Activated CD4-positive, alpha-beta T cell treated with anti-CD3 and anti-CD28 coated beads for 24 hours (primary cell): ENCODE measurements around the gene SEMA6D.

Experiments used
- DNase-seq, 2 donors: peaks; one replicate each; pipeline ENCODE4 v3.0.0-alpha.2; 2020; ENCODE audit warnings: low read depth in 2 of 2

SEMA6D gene

GRCh38 chr15:47787875-47788274 is 70.6 kb downstream of the SEMA6D start:
- no peak for DNase-seq

DNA sequence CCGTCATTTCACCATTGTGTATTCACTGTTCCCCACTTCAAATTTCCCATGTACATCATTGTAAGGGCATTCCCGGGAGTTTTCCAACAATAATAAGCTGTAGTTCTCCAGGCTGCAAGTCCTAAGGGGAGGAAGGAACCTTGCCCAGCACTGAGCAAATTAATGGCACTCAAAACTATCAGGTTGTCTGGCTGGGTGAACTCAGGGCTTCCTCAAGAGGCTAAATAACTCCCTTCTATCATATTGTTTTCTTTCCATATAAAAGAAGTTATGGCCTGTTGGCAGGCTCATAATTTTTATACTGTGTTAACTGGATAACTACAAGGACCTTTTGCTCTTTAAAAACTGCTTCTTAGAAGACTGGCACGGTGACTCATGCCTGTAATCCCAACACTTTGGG is 71.4 kb downstream of the SEMA6D start:
- no peak for DNase-seq

DNA sequence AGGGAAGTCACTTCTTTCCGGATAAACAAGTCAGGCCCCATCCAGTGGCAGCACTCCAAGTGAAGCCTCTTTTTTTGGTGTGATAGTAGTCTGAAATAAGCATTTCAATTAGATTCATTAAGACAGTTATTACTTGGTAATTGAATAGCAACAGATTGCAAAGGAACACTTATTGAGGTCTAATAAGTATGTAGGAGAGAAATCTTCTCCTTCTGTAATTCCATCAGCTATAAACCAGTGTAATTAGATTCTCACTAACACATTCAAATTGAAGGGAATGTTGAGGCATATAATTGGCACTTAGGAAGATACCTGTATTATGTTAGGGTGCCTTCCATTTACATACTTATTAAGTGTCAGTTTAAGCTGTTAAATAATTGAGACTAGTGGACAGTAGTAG is 73.9 kb downstream of the SEMA6D start:
- DNase-seq, result no peak

- DNase-seq, result no peak
Measured at GRCh38 chr15:47792231-47792630, 74.9 kb downstream of the SEMA6D start.

- DNase-seq, result no peak
Measured at GRCh38 chr15:47794252-47794914, 77.1 kb downstream of the SEMA6D start.

DNA sequence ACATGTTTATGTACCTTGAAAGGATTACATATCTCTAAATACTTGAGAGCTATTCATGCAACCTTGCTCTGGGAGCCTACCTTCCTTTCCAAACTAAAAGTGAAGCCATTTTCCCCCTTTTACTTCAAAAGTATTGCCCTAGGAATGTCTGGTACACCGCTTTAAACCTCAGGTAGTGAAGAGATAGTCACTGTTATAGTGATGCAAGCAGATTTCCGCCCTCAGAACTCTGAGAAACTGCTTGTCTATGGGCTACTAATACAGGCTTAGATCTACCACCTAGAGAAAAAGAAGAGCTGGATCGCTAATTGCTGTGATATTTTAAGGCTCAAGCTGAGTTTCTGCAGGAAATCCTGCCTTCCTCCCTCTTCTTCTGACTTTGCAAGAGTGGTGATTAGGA is 78.6 kb downstream of the SEMA6D start:
- no peak for DNase-seq

DNA sequence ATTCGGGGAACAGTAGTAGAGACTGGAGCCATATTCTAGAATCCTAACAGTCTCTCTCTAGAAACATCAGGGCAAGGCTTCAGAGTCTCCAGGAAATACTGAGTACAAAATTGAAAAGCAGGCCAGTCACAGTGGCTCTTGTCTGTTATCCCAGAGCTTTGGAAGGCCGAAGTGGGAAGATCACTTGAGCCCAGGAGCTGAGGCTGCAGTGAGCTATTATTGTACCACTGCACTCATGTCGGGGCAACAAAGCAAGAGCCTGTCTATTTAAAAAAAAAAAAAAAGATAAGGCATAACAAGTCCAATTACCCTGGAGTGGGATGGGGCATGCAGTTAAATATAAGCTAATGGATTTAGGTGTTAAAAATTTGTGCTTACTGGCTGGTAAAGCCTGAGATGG is 79.0 kb downstream of the SEMA6D start:
- DNase-seq, result no peak

DNA sequence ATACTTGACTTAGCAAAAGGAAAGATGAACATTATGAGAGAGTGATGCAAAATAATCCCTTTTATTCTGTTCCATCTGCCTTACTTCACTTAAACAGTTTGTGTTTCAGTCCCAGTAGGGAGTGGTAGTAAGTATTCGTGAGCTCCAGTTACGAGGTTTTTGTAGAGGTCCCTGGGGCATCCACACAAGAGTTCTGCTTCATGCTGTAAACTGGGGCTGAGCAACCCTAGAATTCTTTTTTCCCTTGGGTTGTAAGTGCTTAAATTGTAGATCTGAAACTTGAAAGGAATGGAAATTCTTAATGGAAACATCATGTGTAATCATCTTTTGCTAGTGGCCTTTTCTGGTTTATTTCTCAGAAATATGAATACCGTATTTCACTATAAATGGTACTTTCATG is 79.5 kb downstream of the SEMA6D start:
- DNase-seq, result no peak

DNA sequence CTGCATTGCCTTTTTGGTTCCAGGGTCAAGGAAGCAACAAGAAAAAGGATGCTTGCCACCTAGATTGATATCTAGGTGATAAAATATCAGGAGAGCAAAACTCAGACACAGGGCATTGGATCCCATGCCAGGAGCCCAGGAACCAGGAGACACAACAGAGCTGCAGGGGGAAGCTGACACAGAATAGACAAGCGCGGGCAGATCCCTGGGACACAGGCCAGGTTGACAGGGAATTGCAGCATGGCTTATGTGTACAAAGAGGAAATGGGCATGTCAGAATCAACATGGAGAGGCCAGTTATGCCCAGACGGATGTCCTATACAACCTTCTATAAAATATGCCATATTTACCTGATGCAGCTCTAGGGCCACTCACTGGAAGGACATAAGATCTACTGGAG is 84.2 kb downstream of the SEMA6D start:
- no peak for DNase-seq

GRCh38 chr15:47802216-47802615 is 84.9 kb downstream of the SEMA6D start:
- DNase-seq, result no peak

- no peak for DNase-seq
Measured at GRCh38 chr15:47803767-47804166, 86.5 kb downstream of the SEMA6D start.

- DNase-seq, result no peak
Measured at GRCh38 chr15:47804733-47805132, 87.4 kb downstream of the SEMA6D start.

DNA sequence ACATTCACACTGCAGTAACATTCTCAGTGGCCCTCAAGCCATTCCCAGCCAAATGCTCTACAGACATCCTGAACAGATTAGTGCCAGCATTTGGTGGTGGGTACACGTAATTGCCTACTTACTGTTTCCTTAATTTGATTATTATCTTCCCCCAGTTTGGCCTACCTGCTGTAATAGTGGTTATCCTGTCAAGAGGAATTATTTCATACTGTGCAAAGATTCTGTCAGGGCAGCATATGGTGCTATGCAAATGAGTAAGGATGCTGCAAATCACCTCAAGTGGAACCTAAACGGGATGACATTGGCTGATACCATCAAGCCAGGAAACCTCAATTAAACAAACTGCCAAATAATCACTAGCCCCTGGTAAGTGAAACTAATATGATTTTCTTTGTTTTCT is 88.7 kb downstream of the SEMA6D start:
- DNase-seq, result no peak

DNA sequence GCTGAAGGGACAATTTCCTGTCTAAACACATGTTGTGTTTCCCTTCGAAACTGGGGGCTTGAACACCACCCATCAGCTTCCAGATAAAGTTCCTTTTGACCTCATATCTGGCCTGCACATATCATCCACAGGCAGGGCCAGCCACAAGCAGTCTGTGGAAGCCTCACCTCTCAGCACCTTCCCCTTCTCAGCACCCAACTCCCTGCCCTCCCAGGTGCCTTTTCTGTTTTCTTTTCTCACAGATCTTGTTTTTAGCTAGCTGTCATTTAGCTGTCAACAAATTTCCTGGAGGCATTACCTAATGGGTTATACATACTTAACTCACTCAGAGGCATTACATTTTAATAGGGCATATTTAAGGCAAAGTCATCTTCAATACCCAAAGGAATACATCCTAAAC is 93.9 kb downstream of the SEMA6D start:
- no peak for DNase-seq

DNA sequence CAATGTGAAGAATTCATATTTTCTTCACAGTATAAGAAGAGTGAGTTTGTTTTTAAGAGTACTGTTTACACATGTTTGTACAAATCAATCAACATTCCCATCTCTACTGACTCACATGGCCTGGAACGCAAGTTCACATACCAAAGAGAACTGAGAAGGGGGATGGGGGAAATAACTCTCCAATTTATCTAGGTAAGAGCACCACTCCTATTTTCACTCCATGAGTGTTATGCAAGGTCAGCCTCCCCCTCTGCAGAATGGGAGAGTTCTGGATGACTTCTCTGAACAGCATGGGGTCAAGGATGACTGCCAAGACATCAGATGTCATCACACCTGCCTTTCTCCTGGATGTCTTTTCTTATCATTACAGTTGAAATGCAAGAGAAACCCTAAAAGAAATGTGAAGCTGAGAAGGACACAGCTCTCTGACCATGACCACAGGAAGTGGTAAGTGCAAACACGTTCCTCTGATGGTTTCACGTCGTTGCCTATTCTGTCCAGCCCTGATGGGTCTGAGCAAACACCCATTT is 95.2 kb downstream of the SEMA6D start:
- DNase-seq, result no peak

DNA sequence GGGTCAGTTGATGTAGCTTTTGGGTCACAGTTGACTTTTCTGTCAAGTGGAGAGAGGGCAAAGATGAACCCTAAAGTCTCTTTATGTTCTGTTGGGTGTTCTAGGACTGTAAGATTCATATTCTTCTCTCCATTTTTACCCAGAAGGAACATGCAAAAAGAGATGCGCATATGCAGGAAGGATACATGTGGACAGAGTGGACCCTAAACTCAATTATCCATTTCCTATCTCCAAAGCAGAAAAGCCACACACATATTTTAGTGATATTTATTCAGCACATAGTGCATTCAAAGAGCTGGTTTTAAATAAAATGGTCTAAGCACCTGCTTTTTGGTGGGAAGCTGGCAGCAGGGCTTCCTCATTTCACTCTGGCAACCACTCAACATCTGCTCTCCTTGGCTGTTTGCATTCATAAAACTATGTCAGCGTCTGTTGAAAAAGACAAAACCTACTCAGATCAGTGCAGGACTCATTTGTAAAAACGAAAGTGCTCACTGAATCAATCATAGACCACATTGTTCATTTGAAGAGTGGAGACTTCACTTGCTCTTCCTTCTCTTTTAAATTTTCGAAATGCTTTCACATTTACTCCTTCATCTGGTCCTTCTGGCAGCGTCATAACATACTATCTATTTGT is 96.6 kb downstream of the SEMA6D start:
- no peak for DNase-seq

DNA sequence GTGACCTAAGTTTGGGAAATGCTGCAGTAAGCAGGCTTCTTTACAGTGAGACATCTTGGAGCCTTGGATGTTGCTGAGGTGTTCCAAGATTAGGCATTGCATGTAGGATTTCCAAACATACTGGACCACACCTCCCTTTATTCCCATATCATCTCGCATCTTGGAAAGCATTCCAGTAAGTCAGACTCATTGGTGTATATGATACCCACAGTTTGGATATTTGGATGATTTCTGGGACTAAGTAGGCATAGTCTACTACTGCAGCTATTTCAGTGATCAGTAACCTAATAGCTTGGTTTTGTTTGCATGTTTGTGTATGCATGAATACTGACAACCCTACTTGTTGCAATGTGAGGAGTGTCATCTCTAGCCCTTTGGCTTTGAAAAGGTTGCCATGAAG is 97.3 kb downstream of the SEMA6D start:
- no peak for DNase-seq

- no peak for DNase-seq
Measured at GRCh38 chr15:47817969-47818548, 100.8 kb downstream of the SEMA6D start.

- DNase-seq, result no peak
Measured at GRCh38 chr15:47819158-47819557, 101.9 kb downstream of the SEMA6D start.

- DNase-seq, result no peak
Measured at GRCh38 chr15:47820057-47820746, 102.9 kb downstream of the SEMA6D start.

DNA sequence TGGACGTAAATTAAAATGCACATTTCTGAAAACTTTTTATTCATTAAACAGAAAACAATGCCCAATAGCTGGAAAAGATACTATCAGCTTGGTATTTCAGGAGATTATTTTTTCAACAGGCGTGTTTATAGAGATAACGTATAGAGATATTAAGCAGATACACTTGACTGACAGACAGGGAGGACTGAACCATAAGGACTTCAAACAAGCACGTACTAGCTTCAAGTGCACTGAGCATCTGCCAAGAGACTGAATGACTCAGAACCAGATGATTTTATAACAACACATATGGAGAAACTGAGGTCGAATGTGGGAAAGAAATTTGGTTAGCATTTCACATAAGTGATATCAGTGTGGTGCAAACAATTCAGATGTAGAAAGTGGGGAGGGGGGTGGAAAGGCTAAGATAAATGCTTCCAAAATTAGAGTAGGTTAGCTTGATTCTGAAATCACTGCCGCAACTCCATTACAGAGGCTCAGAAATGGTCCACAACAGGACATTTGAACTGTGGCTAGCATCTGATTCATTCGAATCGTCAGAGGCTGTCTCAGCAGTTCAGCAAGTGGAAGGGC is 103.5 kb downstream of the SEMA6D start:
- DNase-seq, result no peak

GRCh38 chr15:47822048-47822447 is 104.7 kb downstream of the SEMA6D start:
- DNase-seq, result no peak
